ENCODE results near the gene GRK5.

GRK5 gene

DNA sequence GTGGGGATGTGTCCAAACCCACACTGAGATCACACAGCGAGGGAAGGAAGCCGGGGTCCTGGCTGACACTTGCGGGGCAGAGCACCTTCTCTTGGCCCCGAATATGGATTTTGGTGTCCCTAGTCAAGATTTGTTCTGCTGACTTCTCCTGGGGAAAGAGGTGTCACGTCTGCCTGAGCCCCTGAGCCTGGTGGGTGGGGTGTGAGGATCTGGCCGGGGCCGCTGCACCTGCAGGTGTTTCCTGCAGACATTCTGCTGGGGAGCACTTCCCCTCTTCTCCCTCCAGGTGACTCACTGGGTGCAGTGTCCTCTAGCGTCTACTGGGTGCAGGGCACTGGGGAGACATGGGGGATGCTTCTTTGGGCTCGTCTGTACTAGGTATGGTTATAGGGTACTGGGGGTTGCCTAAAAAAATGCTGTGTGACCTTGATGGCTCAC, 99.2 kb downstream of the GRK5 start:
- no peak overlapping the region for H4K5ac ChIP-seq (ENCODE audit: low read length)
- H3K18ac ChIP-seq (ENCODE audit: low read length): no peak overlapping the region
- no peaks in the 10 kb centered on the region for H3K36me3 ChIP-seq (ENCODE audit: control insufficient read depth, insufficient read depth, low read length)
- no peaks in the 10 kb centered on the region for H3K79me1 ChIP-seq (ENCODE audit: low read length)
- DNase-seq: no peak
- no peak overlapping the region for H3K56ac ChIP-seq (ENCODE audit: low read length)
- no peak overlapping the region for H2BK15ac ChIP-seq (replicated peaks; ENCODE audit: low read depth)
- H3K9ac ChIP-seq (ENCODE audit: low read length): no peak overlapping the region
- no peaks in the 10 kb centered on the region for H3K27me3 ChIP-seq (ENCODE audit: insufficient read depth, low read length, poor library complexity)
- H3K27ac ChIP-seq (ENCODE audit: low read depth, low read length): no peak overlapping the region
- no peak overlapping the region for H3K4ac ChIP-seq (ENCODE audit: low read depth, low read length)
- H2BK5ac ChIP-seq (ENCODE audit: low read length): no peak overlapping the region
- no peaks in the 10 kb centered on the region for H3K79me2 ChIP-seq (ENCODE audit: control insufficient read depth, insufficient read depth, low read length)
- no peak overlapping the region for H4K8ac ChIP-seq (ENCODE audit: low read depth, low read length)
- H2AK5ac ChIP-seq (ENCODE audit: low read length): no peak overlapping the region
- H2BK120ac ChIP-seq (ENCODE audit: low read depth, low read length): no peak overlapping the region
- no peak overlapping the region for H3K4me2 ChIP-seq (ENCODE audit: low read length)
- no peaks in the 10 kb centered on the region for H3K4me1 ChIP-seq (ENCODE audit: control insufficient read depth, low read depth, low read length)
- WGBS (ENCODE audit: extremely low coverage, insufficient coverage, low lambda C conversion rate): no CpG with 5 or more reads among the region's 9 CpGs
- H3K4me3 ChIP-seq (ENCODE audit: low read length): no peak overlapping the region
- H3K23ac ChIP-seq (ENCODE audit: low read length): no peak overlapping the region

DNA sequence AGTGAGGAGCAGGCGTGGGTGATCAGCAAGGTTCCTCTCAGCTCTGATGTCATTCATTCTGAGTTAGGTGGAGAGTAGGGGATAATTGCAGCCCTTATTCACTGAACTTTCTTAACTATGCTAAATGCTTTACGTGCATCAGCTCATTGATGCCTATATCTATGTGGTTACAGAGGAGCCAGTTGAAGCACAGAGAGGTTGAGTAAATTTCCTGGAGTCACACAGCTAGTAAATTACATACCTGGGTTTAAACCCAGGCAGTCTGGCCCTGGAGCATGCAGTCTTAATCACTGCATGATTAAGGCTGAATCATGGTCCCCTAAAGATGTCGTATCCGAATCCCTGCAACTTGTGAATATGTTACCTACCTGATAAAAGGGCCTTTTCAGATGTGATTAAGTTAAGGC, 99.6 kb downstream of the GRK5 start:
- no peak overlapping the region for H3K4me2 ChIP-seq (ENCODE audit: low read length)
- no peaks in the 10 kb centered on the region for H3K27me3 ChIP-seq (ENCODE audit: insufficient read depth, low read length, poor library complexity)
- H3K27ac ChIP-seq (ENCODE audit: low read depth, low read length): no peak overlapping the region
- no peak overlapping the region for H2AK5ac ChIP-seq (ENCODE audit: low read length)
- no peak overlapping the region for H2BK120ac ChIP-seq (ENCODE audit: low read depth, low read length)
- H2BK15ac ChIP-seq (replicated peaks; ENCODE audit: low read depth): no peak overlapping the region
- no peak overlapping the region for H3K9ac ChIP-seq (ENCODE audit: low read length)
- no CpG with 5 or more reads among the region's 4 CpGs for WGBS (ENCODE audit: extremely low coverage, insufficient coverage, low lambda C conversion rate)
- no peak overlapping the region for H3K4ac ChIP-seq (ENCODE audit: low read depth, low read length)
- no peak overlapping the region for H4K8ac ChIP-seq (ENCODE audit: low read depth, low read length)
- no peaks in the 10 kb centered on the region for H3K79me1 ChIP-seq (ENCODE audit: low read length)
- no peak overlapping the region for H4K5ac ChIP-seq (ENCODE audit: low read length)
- H3K23ac ChIP-seq (ENCODE audit: low read length): no peak overlapping the region
- H2BK5ac ChIP-seq (ENCODE audit: low read length): no peak overlapping the region
- no peak for DNase-seq
- H3K4me3 ChIP-seq (ENCODE audit: low read length): no peak overlapping the region
- no peaks in the 10 kb centered on the region for H3K36me3 ChIP-seq (ENCODE audit: control insufficient read depth, insufficient read depth, low read length)
- no peak overlapping the region for H3K56ac ChIP-seq (ENCODE audit: low read length)
- no peaks in the 10 kb centered on the region for H3K4me1 ChIP-seq (ENCODE audit: control insufficient read depth, low read depth, low read length)
- no peak overlapping the region for H3K18ac ChIP-seq (ENCODE audit: low read length)
- H3K79me2 ChIP-seq (ENCODE audit: control insufficient read depth, insufficient read depth, low read length): no peaks in the 10 kb centered on the region

DNA sequence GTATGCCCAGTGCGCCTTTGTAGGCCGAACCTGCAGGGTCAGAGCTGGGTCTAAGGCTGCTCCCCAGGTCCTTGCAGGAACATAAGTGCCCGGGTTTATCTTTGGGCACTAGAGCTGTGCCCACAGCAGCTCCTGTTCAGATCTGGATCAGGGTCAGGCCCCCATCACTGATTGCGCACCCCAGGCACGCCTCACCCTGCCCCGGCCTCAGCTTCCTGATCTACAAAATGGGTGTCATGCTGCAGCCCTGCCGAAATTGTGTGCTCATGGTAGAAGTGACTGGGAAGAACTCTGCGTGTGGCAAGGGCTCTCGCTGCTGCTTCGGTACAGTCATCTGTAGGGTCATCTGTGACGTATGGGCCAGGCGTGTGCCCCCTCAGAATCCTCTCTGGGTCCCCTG, 100.7 kb downstream of the GRK5 start:
- WGBS (ENCODE audit: extremely low coverage, insufficient coverage, low lambda C conversion rate): no CpG with 5 or more reads among the region's 12 CpGs
- Histone ChIP-seq H2BK5ac (ENCODE audit: low read length) (no peak overlapping the region), H3K18ac (ENCODE audit: low read length) (no peak overlapping the region), H4K5ac (ENCODE audit: low read length) (no peak overlapping the region), H3K9ac (ENCODE audit: low read length) (no peak overlapping the region), H3K27me3 (ENCODE audit: insufficient read depth, low read length, poor library complexity) (no peaks in the 10 kb centered on the region), H3K23ac (ENCODE audit: low read length) (no peak overlapping the region), H3K4me3 (ENCODE audit: low read length) (no peak overlapping the region), H3K4me1 (ENCODE audit: control insufficient read depth, low read depth, low read length) (no peaks in the 10 kb centered on the region), H3K36me3 (ENCODE audit: control insufficient read depth, insufficient read depth, low read length) (no peaks in the 10 kb centered on the region), H3K4ac (ENCODE audit: low read depth, low read length) (no peak overlapping the region), H3K27ac (ENCODE audit: low read depth, low read length) (no peak overlapping the region), H3K79me2 (ENCODE audit: control insufficient read depth, insufficient read depth, low read length) (no peaks in the 10 kb centered on the region), H3K56ac (ENCODE audit: low read length) (no peak overlapping the region), H2BK120ac (ENCODE audit: low read depth, low read length) (no peak overlapping the region), H2AK5ac (ENCODE audit: low read length) (no peak overlapping the region), H3K79me1 (ENCODE audit: low read length) (peaks cover 1% of the 10 kb centered on the region), H2BK15ac (replicated peaks; ENCODE audit: low read depth) (no peak overlapping the region), H3K4me2 (ENCODE audit: low read length) (no peak overlapping the region), H4K8ac (ENCODE audit: low read depth, low read length) (no peak overlapping the region)
- DNase-seq: no peak

DNA sequence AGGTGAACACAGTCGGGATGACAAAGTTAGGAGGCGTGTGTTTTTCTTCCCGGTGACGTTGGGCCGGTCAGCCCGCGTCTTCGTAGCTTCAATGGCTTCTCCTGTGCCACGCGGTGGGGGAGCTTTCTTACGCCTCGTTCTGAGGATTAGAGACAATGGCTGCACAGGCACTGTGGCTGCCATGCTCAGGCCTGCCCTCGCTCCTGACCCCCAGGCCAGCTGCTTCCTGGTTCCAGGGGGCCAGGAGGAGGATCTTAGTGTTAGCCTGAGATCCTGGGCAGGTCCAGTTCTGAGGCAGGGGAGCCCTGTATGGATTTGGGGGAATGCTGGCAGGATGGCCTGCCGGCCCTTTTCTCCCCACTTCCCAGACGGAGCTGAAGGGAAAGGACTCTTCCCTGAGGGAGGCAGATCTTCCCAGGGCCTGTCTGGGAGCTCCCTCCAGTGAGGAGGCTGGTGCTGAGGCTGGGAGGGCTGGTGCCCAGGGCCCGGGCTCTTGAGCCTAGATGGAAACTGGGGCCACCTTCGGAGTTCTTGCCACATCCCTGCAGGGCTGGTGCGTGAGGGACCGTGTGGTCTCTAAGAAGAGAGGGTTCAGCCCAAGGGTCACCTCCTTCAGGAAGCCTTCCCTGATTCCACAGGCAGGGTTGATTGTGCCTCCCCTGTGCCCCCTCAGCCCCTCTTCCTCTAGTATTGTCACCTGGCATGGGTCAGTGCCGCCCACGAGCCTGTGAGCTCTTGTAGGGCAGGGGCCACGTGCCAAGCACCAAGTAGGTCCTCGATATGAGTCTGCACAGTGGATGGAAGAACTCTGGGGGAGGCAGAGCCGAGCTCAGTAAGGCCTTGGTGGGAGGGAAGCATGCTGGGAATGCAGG, 101.4 kb downstream of the GRK5 start:
- no peak overlapping the region for H2BK5ac ChIP-seq (ENCODE audit: low read length)
- H3K4ac ChIP-seq (ENCODE audit: low read depth, low read length): no peak overlapping the region
- H3K79me2 ChIP-seq (ENCODE audit: control insufficient read depth, insufficient read depth, low read length): no peaks in the 10 kb centered on the region
- H3K79me1 ChIP-seq (ENCODE audit: low read length): peaks cover 1% of the 10 kb centered on the region
- H3K9ac ChIP-seq (ENCODE audit: low read length): no peak overlapping the region
- no peak overlapping the region for H4K5ac ChIP-seq (ENCODE audit: low read length)
- H3K4me2 ChIP-seq (ENCODE audit: low read length): no peak overlapping the region
- no CpG with 5 or more reads among the region's 24 CpGs for WGBS (ENCODE audit: extremely low coverage, insufficient coverage, low lambda C conversion rate)
- no peak overlapping the region for H3K4me3 ChIP-seq (ENCODE audit: low read length)
- no peak overlapping the region for H3K56ac ChIP-seq (ENCODE audit: low read length)
- no peak overlapping the region for H2BK120ac ChIP-seq (ENCODE audit: low read depth, low read length)
- H3K27me3 ChIP-seq (ENCODE audit: insufficient read depth, low read length, poor library complexity): no peaks in the 10 kb centered on the region
- H2AK5ac ChIP-seq (ENCODE audit: low read length): no peak overlapping the region
- no peak overlapping the region for H2BK15ac ChIP-seq (replicated peaks; ENCODE audit: low read depth)
- H3K18ac ChIP-seq (ENCODE audit: low read length): no peak overlapping the region
- no peaks in the 10 kb centered on the region for H3K36me3 ChIP-seq (ENCODE audit: control insufficient read depth, insufficient read depth, low read length)
- no peak overlapping the region for H4K8ac ChIP-seq (ENCODE audit: low read depth, low read length)
- no peak overlapping the region for H3K23ac ChIP-seq (ENCODE audit: low read length)
- DNase-seq: no peak
- H3K4me1 ChIP-seq (ENCODE audit: control insufficient read depth, low read depth, low read length): no peaks in the 10 kb centered on the region
- no peak overlapping the region for H3K27ac ChIP-seq (ENCODE audit: low read depth, low read length)

DNA sequence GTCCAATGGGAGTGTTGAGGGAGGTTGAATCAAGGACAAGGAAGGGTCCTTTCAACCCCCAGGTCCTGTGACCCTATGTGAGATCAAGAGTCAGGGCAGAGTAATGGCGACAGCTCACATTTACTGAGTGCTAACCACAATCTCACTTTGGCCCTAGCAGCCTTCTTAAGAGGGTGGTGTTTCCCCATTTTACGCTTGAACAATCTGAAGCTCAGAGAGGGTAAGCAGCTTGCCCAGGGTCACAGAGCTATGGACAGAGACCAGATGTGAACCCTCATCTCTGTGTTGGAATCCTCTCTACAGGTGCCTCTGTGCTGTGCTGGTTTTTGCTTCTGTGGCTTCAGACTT, 102.0 kb downstream of the GRK5 start:
- WGBS (ENCODE audit: extremely low coverage, insufficient coverage, low lambda C conversion rate): no CpG with 5 or more reads among the region's 2 CpGs
- H3K56ac ChIP-seq (ENCODE audit: low read length): no peak overlapping the region

DNA sequence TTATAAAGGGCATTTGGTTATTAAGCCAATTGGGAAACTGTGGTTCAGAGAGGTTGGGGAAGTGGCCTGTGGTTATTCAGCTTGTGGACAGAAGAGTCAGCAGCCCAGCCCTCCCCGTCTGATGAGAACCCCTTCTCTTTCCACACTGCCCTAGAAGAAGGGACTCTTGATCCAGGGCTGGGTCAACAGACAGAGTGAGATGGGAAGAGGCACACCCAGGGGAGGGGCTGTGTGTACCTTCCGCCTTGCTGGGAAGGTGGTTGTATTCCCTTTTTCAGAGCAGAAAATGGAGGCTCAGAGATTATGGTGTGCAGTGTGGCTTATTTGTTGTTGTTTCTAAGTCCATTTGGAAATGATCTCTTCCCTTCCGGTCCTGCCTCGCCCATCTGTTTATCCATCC, 103.4 kb downstream of the GRK5 start:
- Histone ChIP-seq H2BK120ac (ENCODE audit: low read depth, low read length) (no peak overlapping the region), H3K4me2 (ENCODE audit: low read length) (no peak overlapping the region), H3K4me3 (ENCODE audit: low read length) (no peak overlapping the region), H3K4ac (ENCODE audit: low read depth, low read length) (no peak overlapping the region), H3K79me2 (ENCODE audit: control insufficient read depth, insufficient read depth, low read length) (no peaks in the 10 kb centered on the region), H3K36me3 (ENCODE audit: control insufficient read depth, insufficient read depth, low read length) (no peaks in the 10 kb centered on the region), H2BK5ac (ENCODE audit: low read length) (no peak overlapping the region), H3K4me1 (ENCODE audit: control insufficient read depth, low read depth, low read length) (peaks cover 1% of the 10 kb centered on the region), H3K18ac (ENCODE audit: low read length) (no peak overlapping the region), H3K9ac (ENCODE audit: low read length) (no peak overlapping the region), H4K8ac (ENCODE audit: low read depth, low read length) (no peak overlapping the region), H3K56ac (ENCODE audit: low read length) (no peak overlapping the region), H4K5ac (ENCODE audit: low read length) (no peak overlapping the region), H3K27ac (ENCODE audit: low read depth, low read length) (no peak overlapping the region), H3K79me1 (ENCODE audit: low read length) (peaks cover 1% of the 10 kb centered on the region), H3K27me3 (ENCODE audit: insufficient read depth, low read length, poor library complexity) (no peaks in the 10 kb centered on the region), H2BK15ac (replicated peaks; ENCODE audit: low read depth) (no peak overlapping the region), H2AK5ac (ENCODE audit: low read length) (no peak overlapping the region), H3K23ac (ENCODE audit: low read length) (no peak overlapping the region)
- no CpG with 5 or more reads among the region's 4 CpGs for WGBS (ENCODE audit: extremely low coverage, insufficient coverage, low lambda C conversion rate)
- no peak for DNase-seq

More for the DNA sequence above, 102.0 kb downstream of the GRK5 start:
- no peak overlapping the region for H3K18ac ChIP-seq (ENCODE audit: low read length)
- no peak overlapping the region for H2BK15ac ChIP-seq (replicated peaks; ENCODE audit: low read depth)
- H3K36me3 ChIP-seq (ENCODE audit: control insufficient read depth, insufficient read depth, low read length): no peaks in the 10 kb centered on the region
- no peak overlapping the region for H3K27ac ChIP-seq (ENCODE audit: low read depth, low read length)
- H2BK5ac ChIP-seq (ENCODE audit: low read length): no peak overlapping the region
- H3K9ac ChIP-seq (ENCODE audit: low read length): no peak overlapping the region
- no peak overlapping the region for H3K4me2 ChIP-seq (ENCODE audit: low read length)
- H4K8ac ChIP-seq (ENCODE audit: low read depth, low read length): no peak overlapping the region
- no peak overlapping the region for H2AK5ac ChIP-seq (ENCODE audit: low read length)
- H2BK120ac ChIP-seq (ENCODE audit: low read depth, low read length): no peak overlapping the region
- no peak for DNase-seq
- H4K5ac ChIP-seq (ENCODE audit: low read length): no peak overlapping the region
- no peaks in the 10 kb centered on the region for H3K79me2 ChIP-seq (ENCODE audit: control insufficient read depth, insufficient read depth, low read length)
- H3K4me3 ChIP-seq (ENCODE audit: low read length): no peak overlapping the region
- H3K4me1 ChIP-seq (ENCODE audit: control insufficient read depth, low read depth, low read length): no peaks in the 10 kb centered on the region
- H3K79me1 ChIP-seq (ENCODE audit: low read length): peaks cover 1% of the 10 kb centered on the region
- no peaks in the 10 kb centered on the region for H3K27me3 ChIP-seq (ENCODE audit: insufficient read depth, low read length, poor library complexity)
- no peak overlapping the region for H3K4ac ChIP-seq (ENCODE audit: low read depth, low read length)
- no peak overlapping the region for H3K23ac ChIP-seq (ENCODE audit: low read length)

All from mesendoderm (in vitro differentiated cells).